PFSK-1 (cell line): ENCODE data around the gene AUTS2.

Experiments used
- FOXP2 ChIP-seq: optimal IDR thresholded peaks from 2 replicates; pipeline ENCODE3; 2011; ENCODE audit warnings: borderline replicate concordance, control low read depth, inconsistent platforms; ENCODE audit not compliant: insufficient read depth; ENCODE audit errors: extremely low read length, extremely low read depth
- POLR2AphosphoS5 ChIP-seq: IDR thresholded peaks from 2 replicates; pipeline ENCODE4 v1.6.1; 2012; ENCODE audit warnings: low read depth, mild to moderate bottlenecking, control low read depth, low read length, moderate library complexity
- SIN3A ChIP-seq: IDR thresholded peaks from 2 replicates; pipeline ENCODE4 v1.6.1; 2012; ENCODE audit warnings: mild to moderate bottlenecking, low read length, moderate library complexity, borderline replicate concordance; ENCODE audit not compliant: insufficient read depth
- TAF1 ChIP-seq: IDR thresholded peaks from 2 replicates; pipeline ENCODE4 v1.6.1; 2012; ENCODE audit warnings: low read length, control low read depth, borderline replicate concordance; ENCODE audit not compliant: insufficient read depth
- TF ChIP-seq, protein P1 (sequence below), 2 experiments: IDR thresholded peaks; 2 replicates each; pipeline versions ENCODE4 v1.6.1 to v1.8.0; 2011 to 2012; ENCODE audit warnings: low read depth in 2 of 2, low read length in 2 of 2, control low read depth in 1 of 2, inconsistent platforms in 1 of 2, mild to moderate bottlenecking in 1 of 2, moderate library complexity in 1 of 2; ENCODE audit not compliant: insufficient read depth in 1 of 2

AUTS2 gene

GRCh38 chr7:69789563-69789962, 191.3 kb downstream of the AUTS2 start:
- no peak for TF ChIP-seq TAF1
- TF ChIP-seq SIN3A: no peak
- no peak for TF ChIP-seq POLR2AphosphoS5
- no peak for TF ChIP-seq FOXP2
- TF ChIP-seq, protein P1, sequence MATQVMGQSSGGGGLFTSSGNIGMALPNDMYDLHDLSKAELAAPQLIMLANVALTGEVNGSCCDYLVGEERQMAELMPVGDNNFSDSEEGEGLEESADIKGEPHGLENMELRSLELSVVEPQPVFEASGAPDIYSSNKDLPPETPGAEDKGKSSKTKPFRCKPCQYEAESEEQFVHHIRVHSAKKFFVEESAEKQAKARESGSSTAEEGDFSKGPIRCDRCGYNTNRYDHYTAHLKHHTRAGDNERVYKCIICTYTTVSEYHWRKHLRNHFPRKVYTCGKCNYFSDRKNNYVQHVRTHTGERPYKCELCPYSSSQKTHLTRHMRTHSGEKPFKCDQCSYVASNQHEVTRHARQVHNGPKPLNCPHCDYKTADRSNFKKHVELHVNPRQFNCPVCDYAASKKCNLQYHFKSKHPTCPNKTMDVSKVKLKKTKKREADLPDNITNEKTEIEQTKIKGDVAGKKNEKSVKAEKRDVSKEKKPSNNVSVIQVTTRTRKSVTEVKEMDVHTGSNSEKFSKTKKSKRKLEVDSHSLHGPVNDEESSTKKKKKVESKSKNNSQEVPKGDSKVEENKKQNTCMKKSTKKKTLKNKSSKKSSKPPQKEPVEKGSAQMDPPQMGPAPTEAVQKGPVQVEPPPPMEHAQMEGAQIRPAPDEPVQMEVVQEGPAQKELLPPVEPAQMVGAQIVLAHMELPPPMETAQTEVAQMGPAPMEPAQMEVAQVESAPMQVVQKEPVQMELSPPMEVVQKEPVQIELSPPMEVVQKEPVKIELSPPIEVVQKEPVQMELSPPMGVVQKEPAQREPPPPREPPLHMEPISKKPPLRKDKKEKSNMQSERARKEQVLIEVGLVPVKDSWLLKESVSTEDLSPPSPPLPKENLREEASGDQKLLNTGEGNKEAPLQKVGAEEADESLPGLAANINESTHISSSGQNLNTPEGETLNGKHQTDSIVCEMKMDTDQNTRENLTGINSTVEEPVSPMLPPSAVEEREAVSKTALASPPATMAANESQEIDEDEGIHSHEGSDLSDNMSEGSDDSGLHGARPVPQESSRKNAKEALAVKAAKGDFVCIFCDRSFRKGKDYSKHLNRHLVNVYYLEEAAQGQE (IDR thresholded peaks at IDR 0.05; ENCODE audit: insufficient read depth in 1 of 2, low read depth in 2 of 2, low read length in 2 of 2): no peak

GRCh38 chr7:69790977-69791724, 192.9 kb downstream of the AUTS2 start:
- TF ChIP-seq, protein P1 (IDR thresholded peaks at IDR 0.05; ENCODE audit: insufficient read depth in 1 of 2, low read depth in 2 of 2, low read length in 2 of 2): no peak
- TF ChIP-seq POLR2AphosphoS5 (no peak), SIN3A (no peak), TAF1 (no peak), FOXP2 (no peak)

DNA sequence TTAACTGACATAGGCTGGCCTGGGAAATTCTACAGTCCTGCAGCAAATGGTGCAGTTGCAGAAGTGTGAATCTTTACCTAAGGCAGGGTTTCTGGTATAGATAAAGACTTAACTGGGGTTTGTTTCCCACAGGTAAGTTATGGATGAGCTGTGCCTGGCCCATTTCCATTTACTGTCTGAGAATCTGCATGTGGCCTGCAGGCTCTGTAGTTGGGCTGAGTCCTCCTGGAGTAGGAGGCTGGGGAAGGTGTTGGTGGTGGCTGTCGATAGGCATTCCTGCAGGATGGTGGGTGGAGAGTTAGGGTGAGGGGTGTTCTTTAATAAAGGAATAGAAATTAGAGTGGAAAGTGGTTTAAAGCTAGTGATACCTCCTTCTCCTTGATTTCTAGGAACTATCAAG, 193.5 kb downstream of the AUTS2 start:
- TF ChIP-seq SIN3A (no peak), FOXP2 (no peak), POLR2AphosphoS5 (no peak), TAF1 (no peak)
- TF ChIP-seq, protein P1 (IDR thresholded peaks at IDR 0.05; ENCODE audit: insufficient read depth in 1 of 2, low read depth in 2 of 2, low read length in 2 of 2): no peak

- no peak for TF ChIP-seq FOXP2
- TF ChIP-seq SIN3A: no peak
- no peak for TF ChIP-seq TAF1
- TF ChIP-seq POLR2AphosphoS5: no peak
- TF ChIP-seq, protein P1 (IDR thresholded peaks at IDR 0.05; ENCODE audit: insufficient read depth in 1 of 2, low read depth in 2 of 2, low read length in 2 of 2): no peak
Observed at GRCh38 chr7:69795932-69796331, 197.7 kb downstream of the AUTS2 start.

- TF ChIP-seq SIN3A (no peak), TAF1 (no peak), FOXP2 (no peak), POLR2AphosphoS5 (no peak)
- TF ChIP-seq, protein P1 (IDR thresholded peaks at IDR 0.05; ENCODE audit: insufficient read depth in 1 of 2, low read depth in 2 of 2, low read length in 2 of 2): no peak
Observed at GRCh38 chr7:69796416-69796815, 198.1 kb downstream of the AUTS2 start.
